ENCODE results near the gene MB. TPM values are rescaled to one million over a fixed set of nuclear protein-coding genes. Genes with fewer than 3 reads are reported as not detected.

The MB gene
- total RNA-seq, 2 experiments from 2014 or later = not detected

- BruUV-seq (replicated peaks) = no TSS peak
- Histone ChIP-seq H3K4me2 (ENCODE audit: low read length) (no peak overlapping the region), H3K36me3 (ENCODE audit: insufficient read depth, low read length) (no peaks in the 10 kb centered on the region), H3K4me1 (ENCODE audit: insufficient read depth, low read length, poor library complexity, severe bottlenecking) (no peaks in the 10 kb centered on the region), H3K4me3 (ENCODE audit: low read depth, low read length, poor library complexity, severe bottlenecking) (no peak overlapping the region), H4K20me1 (ENCODE audit: insufficient read depth, low read length) (no peaks in the 10 kb centered on the region), H3K27ac (ENCODE audit: low read depth, low read length, poor library complexity, severe bottlenecking) (no peak overlapping the region), H3K79me2 (ENCODE audit: insufficient read depth, low read depth, low read length) (no peaks in the 10 kb centered on the region), H2AFZ (ENCODE audit: low read length) (no peak overlapping the region), H3K9me2 (ENCODE audit: insufficient read depth, low read length) (no peaks in the 10 kb centered on the region), H3K9me3 (ENCODE audit: low read length) (no peaks in the 10 kb centered on the region)
- ChIA-PET CTCF (ENCODE audit: unreplicated experiment) (no interaction called here), POLR2A (no interaction called here)
- intact Hi-C loops (cut with micrococcal nuclease; ENCODE audit: unreplicated experiment) = no loop called here
- TF ChIP-seq EZH2phosphoT487 (IDR thresholded peaks at IDR 0.05; ENCODE audit: borderline replicate concordance, low read depth, low read length) (no peak), CTCF (conservative IDR thresholded peaks at IDR 0.05; ENCODE audit: low read length) (no peak)
- no peak for DNase-seq (ENCODE audit: low spot score)
These were observed 55.2 kb downstream of the MB start for GRCh38 chr22:35561796-35562526.

GRCh38 chr22:35560824-35561223 lies 56.3 kb downstream of the MB start:
- ChIA-PET CTCF (ENCODE audit: unreplicated experiment) (interaction anchor here (0.6 kb wide), 1 partner anchor 278 kb away, joined by 4 read pairs; no protein-coding TSS in a partner anchor), POLR2A (no interaction called here)
- no peak overlapping the region for H3K4me2 ChIP-seq (ENCODE audit: low read length)
- no peaks in the 10 kb centered on the region for H3K9me2 ChIP-seq (ENCODE audit: insufficient read depth, low read length)
- no peak for DNase-seq (ENCODE audit: low spot score)
- no peak overlapping the region for H3K27ac ChIP-seq (ENCODE audit: low read depth, low read length, poor library complexity, severe bottlenecking)
- H3K36me3 ChIP-seq (ENCODE audit: insufficient read depth, low read length) = no peaks in the 10 kb centered on the region
- no peaks in the 10 kb centered on the region for H3K79me2 ChIP-seq (ENCODE audit: insufficient read depth, low read depth, low read length)
- no peaks in the 10 kb centered on the region for H3K9me3 ChIP-seq (ENCODE audit: low read length)
- H2AFZ ChIP-seq (ENCODE audit: low read length) = no peak overlapping the region
- H3K4me3 ChIP-seq (ENCODE audit: low read depth, low read length, poor library complexity, severe bottlenecking) = no peak overlapping the region
- H4K20me1 ChIP-seq (ENCODE audit: insufficient read depth, low read length) = no peaks in the 10 kb centered on the region
- no peaks in the 10 kb centered on the region for H3K4me1 ChIP-seq (ENCODE audit: insufficient read depth, low read length, poor library complexity, severe bottlenecking)
- TF ChIP-seq CTCF (conservative IDR thresholded peaks at IDR 0.05; ENCODE audit: low read length) (no peak), EZH2phosphoT487 (IDR thresholded peaks at IDR 0.05; ENCODE audit: borderline replicate concordance, low read depth, low read length) (no peak)
- no TSS peak for BruUV-seq (replicated peaks)
- intact Hi-C loops (cut with micrococcal nuclease; ENCODE audit: unreplicated experiment) = no loop called here

GRCh38 chr22:35560366-35560765 lies 56.8 kb downstream of the MB start:
- no peak for TF ChIP-seq CTCF (conservative IDR thresholded peaks at IDR 0.05; ENCODE audit: low read length)
- TF ChIP-seq EZH2phosphoT487 (IDR thresholded peaks at IDR 0.05; ENCODE audit: borderline replicate concordance, low read depth, low read length) = no peak
- intact Hi-C loops (cut with micrococcal nuclease; ENCODE audit: unreplicated experiment) = no loop called here
- CTCF ChIA-PET (ENCODE audit: unreplicated experiment) = no interaction called here
- Histone ChIP-seq H3K36me3 (ENCODE audit: insufficient read depth, low read length) (no peaks in the 10 kb centered on the region), H3K4me3 (ENCODE audit: low read depth, low read length, poor library complexity, severe bottlenecking) (no peak overlapping the region), H3K4me2 (ENCODE audit: low read length) (no peak overlapping the region), H3K79me2 (ENCODE audit: insufficient read depth, low read depth, low read length) (no peaks in the 10 kb centered on the region), H3K4me1 (ENCODE audit: insufficient read depth, low read length, poor library complexity, severe bottlenecking) (no peaks in the 10 kb centered on the region), H3K27ac (ENCODE audit: low read depth, low read length, poor library complexity, severe bottlenecking) (no peak overlapping the region), H3K9me3 (ENCODE audit: low read length) (no peaks in the 10 kb centered on the region), H4K20me1 (ENCODE audit: insufficient read depth, low read length) (no peaks in the 10 kb centered on the region), H3K9me2 (ENCODE audit: insufficient read depth, low read length) (no peaks in the 10 kb centered on the region), H2AFZ (ENCODE audit: low read length) (no peak overlapping the region)
- no peak for DNase-seq (ENCODE audit: low spot score)
- POLR2A ChIA-PET = no interaction called here
- no TSS peak for BruUV-seq (replicated peaks)

Data from OCI-LY7 (cell line).